GM12878 (cell line): ENCODE data around the gene METAP1D. TPM values are rescaled to one million over a fixed set of nuclear protein-coding genes. Genes with fewer than 3 reads are reported as not detected.

ENCODE experiments used
- CHD1 ChIP-seq: IDR thresholded peaks from 2 replicates; pipeline ENCODE4 v1.6.1; 2012; ENCODE audit warnings: low read depth, low read length, improper control_type of control experiment
- DPF2 ChIP-seq: fragments of 450-650 bp; IDR thresholded peaks from 2 replicates; pipeline ENCODE4 v1.6.1; 2017; ENCODE audit warnings: mild to moderate bottlenecking
- E2F4 ChIP-seq: IDR thresholded peaks from 2 replicates; pipeline ENCODE4 v1.6.1; 2012; ENCODE audit warnings: low read depth, low read length, improper control_type of control experiment
- E4F1 ChIP-seq: fragments of 450-650 bp; IDR thresholded peaks from 2 replicates; pipeline ENCODE4 v1.6.1; 2018; ENCODE audit warnings: borderline replicate concordance, mild to moderate bottlenecking; ENCODE audit not compliant: partially characterized antibody
- KLF5 ChIP-seq: fragments of 450-650 bp; IDR thresholded peaks from 2 replicates; pipeline ENCODE4 v1.6.1; 2014; ENCODE audit warnings: mild to moderate bottlenecking; ENCODE audit not compliant: partially characterized antibody
- MTA2 ChIP-seq: fragments of 450-650 bp; IDR thresholded peaks from 2 replicates; pipeline ENCODE4 v1.6.1; 2016; ENCODE audit warnings: low read depth, mild to moderate bottlenecking, moderate library complexity
- MXI1 ChIP-seq: fragments of 150-350 bp; IDR thresholded peaks from 2 replicates; pipeline ENCODE4 v1.6.1; 2011; ENCODE audit warnings: low read depth, mild to moderate bottlenecking, inconsistent platforms, low read length, improper control_type of control experiment
- TAF1 ChIP-seq: IDR thresholded peaks from 2 replicates; pipeline ENCODE4 v1.6.1; 2011; ENCODE audit warnings: mild to moderate bottlenecking, low read depth, low read length, borderline replicate concordance
- ZBED1 ChIP-seq: IDR thresholded peaks from 2 replicates; pipeline ENCODE4 v1.6.1; 2016; ENCODE audit warnings: borderline replicate concordance
- ZBTB11 ChIP-seq: fragments of 450-650 bp; formaldehyde crosslinking; IDR thresholded peaks from 2 replicates; pipeline ENCODE4 v1.5.0; 2022; ENCODE audit warnings: mild to moderate bottlenecking, missing genetic modification characterization
- polyA plus RNA-seq, 11 experiments: library from polyadenylated mRNA; depleted of rRNA in 4 of 11; unstranded in 6 of 11; stranded (reverse) in 5 of 11; fragments of >200 nt; fragmentation: Nextera tagmentation in 4 of 11; fragmentation: Illumina TruSeq in 1 of 11; extraction: Ambion mirVana in 4 of 11; extraction: Trizol in 1 of 11; gene quantifications; 1 replicate in 1 of 11; 2 replicates in 10 of 11; pipeline versions ENCODE4 v1.2.1 to v1.2.3, GENCODE V29; 2011 to 2016; ENCODE audit warnings: inconsistent platforms in 2 of 11, missing spikeins in 2 of 11, low read depth in 1 of 11
- total RNA-seq, 4 experiments: library from RNA; depleted of rRNA in 3 of 4; stranded (reverse); fragments of >200 nt in 3 of 4; fragmentation: Illumina TruSeq in 1 of 4; extraction: Trizol in 1 of 4; gene quantifications; 2 replicates each; pipeline versions ENCODE4 v1.2.1 to v1.2.3, GENCODE V29; 2013 to 2021
- TF ChIP-seq, protein P1 (sequence below): fragments of 450-650 bp; IDR thresholded peaks from 2 replicates; pipeline ENCODE4 v1.6.1; 2016; ENCODE audit warnings: mild to moderate bottlenecking

The METAP1D gene
- total and polyA plus RNA-seq, 10 of the 15 experiments (the other 5 are each of a cell fraction or from before 2014, with no cell fraction given) = 4.5 to 12.1 (median 7.8) TPM

- TF ChIP-seq, protein P1, sequence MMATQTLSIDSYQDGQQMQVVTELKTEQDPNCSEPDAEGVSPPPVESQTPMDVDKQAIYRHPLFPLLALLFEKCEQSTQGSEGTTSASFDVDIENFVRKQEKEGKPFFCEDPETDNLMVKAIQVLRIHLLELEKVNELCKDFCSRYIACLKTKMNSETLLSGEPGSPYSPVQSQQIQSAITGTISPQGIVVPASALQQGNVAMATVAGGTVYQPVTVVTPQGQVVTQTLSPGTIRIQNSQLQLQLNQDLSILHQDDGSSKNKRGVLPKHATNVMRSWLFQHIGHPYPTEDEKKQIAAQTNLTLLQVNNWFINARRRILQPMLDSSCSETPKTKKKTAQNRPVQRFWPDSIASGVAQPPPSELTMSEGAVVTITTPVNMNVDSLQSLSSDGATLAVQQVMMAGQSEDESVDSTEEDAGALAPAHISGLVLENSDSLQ = no peak
- TF ChIP-seq MXI1 (no peak), E2F4 (no peak), TAF1 (no peak), ZBTB11 (no peak), E4F1 (no peak), ZBED1 (no peak), MTA2 (no peak), DPF2 (no peak), CHD1 (no peak), KLF5 (no peak)
Measured at GRCh38 chr2:172009823-172010222, 10.1 kb downstream of the METAP1D start (continued).
